Right renal pelvis (tissue), 4 donors: ENCODE measurements around the gene RNF223. TPM values are rescaled to one million over a fixed set of nuclear protein-coding genes. Genes with fewer than 3 reads are reported as not detected.
A peak's percentile ranks its signal among the peaks of the same experiment; 100 is the strongest.

Experiments
- DNase-seq, 4 donors: peaks; one replicate each; pipeline ENCODE4 v3.0.0-alpha.2; 2013; ENCODE audit warnings: low read depth in 4 of 4, low spot score in 3 of 4, missing footprints in 1 of 4
- polyA plus RNA-seq, 4 donors: library from polyadenylated mRNA; unstranded; fragments of 120-200 nt; gene quantifications; one replicate each; pipeline ENCODE4 v1.2.1, GENCODE V29; 2013; ENCODE audit not compliant: insufficient read length in 4 of 4

The RNF223 gene
- under 1 TPM; 0.14 to 0.88 (median 0.37) TPM for polyA plus RNA-seq

GRCh38 chr1:1073743-1074587 is at the start of gene RNF223:
TSS of gene RNF223 (minus strand) at chr1:1074306. CDS start at chr1:1072566, 1,740 bp downstream.
- no peak for DNase-seq

GRCh38 chr1:1122981-1123480 is 48.9 kb upstream of the RNF223 start:
- DNase-seq, result no peak

GRCh38 chr1:1122078-1122811 is 48.1 kb upstream of the RNF223 start:
- peak in 1 of 4 donors; percentile 73 for DNase-seq

- DNase-seq, result no peak
Measured at GRCh38 chr1:1121611-1122077, 47.5 kb upstream of the RNF223 start.

GRCh38 chr1:1120866-1121591 is 46.9 kb upstream of the RNF223 start:
- DNase-seq, result no peak

GRCh38 chr1:1120096-1120495 is 46.0 kb upstream of the RNF223 start:
- no peak for DNase-seq

GRCh38 chr1:1119272-1119890 is 45.3 kb upstream of the RNF223 start:
- no peak for DNase-seq

GRCh38 chr1:1118876-1119220 is 44.7 kb upstream of the RNF223 start:
- no peak for DNase-seq

GRCh38 chr1:1118011-1118875 is 44.1 kb upstream of the RNF223 start:
- DNase-seq, result no peak

GRCh38 chr1:1117469-1117831 is 43.3 kb upstream of the RNF223 start:
- DNase-seq, result no peak

GRCh38 chr1:1116701-1117468 is 42.8 kb upstream of the RNF223 start:
- DNase-seq, result no peak

- peak; percentile 89 to 97 (median 96) for DNase-seq
Measured at GRCh38 chr1:1115786-1116700, 41.9 kb upstream of the RNF223 start, which contains the start of gene C1orf159. TSS of gene C1orf159 (minus strand) at chr1:1116089. CDS start at chr1:1091543, 24,546 bp downstream.

- DNase-seq, result no peak
Measured at GRCh38 chr1:1115136-1115785, 41.2 kb upstream of the RNF223 start.

- no peak for DNase-seq
Measured at GRCh38 chr1:1114431-1114830, 40.3 kb upstream of the RNF223 start.

GRCh38 chr1:1112237-1112985 is 38.3 kb upstream of the RNF223 start:
- no peak for DNase-seq

- DNase-seq, result no peak
Measured at GRCh38 chr1:1111516-1112236, 37.6 kb upstream of the RNF223 start.
